Measurements from ENCODE around the gene PIPOX.

Gene PIPOX

GRCh38 chr17:29018788-29019474, 24.0 kb upstream of the PIPOX start:
- no peak for TF ChIP-seq CTCF (conservative IDR thresholded peaks at IDR 0.05; ENCODE audit: control insufficient read depth, insufficient read depth, low read depth, low read length)
- no peak overlapping the region for H3K4me3 ChIP-seq (ENCODE audit: control insufficient read depth, low read depth, low read length)
- no peak for DNase-seq (ENCODE audit: low read depth)

GRCh38 chr17:29019475-29020181, 23.3 kb upstream of the PIPOX start:
- no peak for TF ChIP-seq CTCF (conservative IDR thresholded peaks at IDR 0.05; ENCODE audit: control insufficient read depth, insufficient read depth, low read depth, low read length)
- H3K4me3 ChIP-seq (ENCODE audit: control insufficient read depth, low read depth, low read length): no peak overlapping the region
- DNase-seq (ENCODE audit: low read depth): no peak

GRCh38 chr17:29020576-29020975, 22.4 kb upstream of the PIPOX start:
- H3K4me3 ChIP-seq (ENCODE audit: control insufficient read depth, low read depth, low read length): no peak overlapping the region
- DNase-seq (ENCODE audit: low read depth): no peak
- no peak for TF ChIP-seq CTCF (conservative IDR thresholded peaks at IDR 0.05; ENCODE audit: control insufficient read depth, insufficient read depth, low read depth, low read length)

GRCh38 chr17:29021226-29021625, 21.7 kb upstream of the PIPOX start:
- no peak for TF ChIP-seq CTCF (conservative IDR thresholded peaks at IDR 0.05; ENCODE audit: control insufficient read depth, insufficient read depth, low read depth, low read length)
- no peak overlapping the region for H3K4me3 ChIP-seq (ENCODE audit: control insufficient read depth, low read depth, low read length)
- DNase-seq (ENCODE audit: low read depth): no peak

GRCh38 chr17:29022074-29022473, 20.9 kb upstream of the PIPOX start:
- no peak for TF ChIP-seq CTCF (conservative IDR thresholded peaks at IDR 0.05; ENCODE audit: control insufficient read depth, insufficient read depth, low read depth, low read length)
- DNase-seq (ENCODE audit: low read depth): no peak

GRCh38 chr17:29024316-29024952, 18.5 kb upstream of the PIPOX start:
- no peak for DNase-seq (ENCODE audit: low read depth)
- H3K4me3 ChIP-seq (ENCODE audit: control insufficient read depth, low read depth, low read length): no peak overlapping the region
- no peak for TF ChIP-seq CTCF (conservative IDR thresholded peaks at IDR 0.05; ENCODE audit: control insufficient read depth, insufficient read depth, low read depth, low read length)

More at GRCh38 chr17:29022074-29022473, 20.9 kb upstream of the PIPOX start:
- no peak overlapping the region for H3K4me3 ChIP-seq (ENCODE audit: control insufficient read depth, low read depth, low read length)
